Measurements from ENCODE around the gene COG5.

DNA sequence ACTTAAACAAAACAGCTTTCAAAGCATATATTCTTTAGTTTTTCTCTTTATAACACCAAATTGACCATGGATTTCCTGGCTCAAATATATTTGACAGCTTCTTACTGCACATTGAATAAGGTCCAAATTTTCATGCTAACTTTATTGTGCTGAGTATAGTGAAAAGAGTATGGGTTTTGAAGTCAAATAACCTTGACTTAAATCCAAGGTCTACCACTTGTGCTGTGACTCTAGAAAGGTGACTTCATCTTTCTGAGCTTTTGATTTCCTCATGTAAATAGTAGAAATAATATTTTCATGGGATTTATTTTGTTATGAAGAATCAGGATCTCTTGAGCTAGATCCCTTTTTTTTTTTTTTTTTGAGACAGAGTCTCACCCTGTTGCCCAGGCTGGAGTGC, 233.2 kb downstream of the COG5 start:
- TF ChIP-seq, protein P1, sequence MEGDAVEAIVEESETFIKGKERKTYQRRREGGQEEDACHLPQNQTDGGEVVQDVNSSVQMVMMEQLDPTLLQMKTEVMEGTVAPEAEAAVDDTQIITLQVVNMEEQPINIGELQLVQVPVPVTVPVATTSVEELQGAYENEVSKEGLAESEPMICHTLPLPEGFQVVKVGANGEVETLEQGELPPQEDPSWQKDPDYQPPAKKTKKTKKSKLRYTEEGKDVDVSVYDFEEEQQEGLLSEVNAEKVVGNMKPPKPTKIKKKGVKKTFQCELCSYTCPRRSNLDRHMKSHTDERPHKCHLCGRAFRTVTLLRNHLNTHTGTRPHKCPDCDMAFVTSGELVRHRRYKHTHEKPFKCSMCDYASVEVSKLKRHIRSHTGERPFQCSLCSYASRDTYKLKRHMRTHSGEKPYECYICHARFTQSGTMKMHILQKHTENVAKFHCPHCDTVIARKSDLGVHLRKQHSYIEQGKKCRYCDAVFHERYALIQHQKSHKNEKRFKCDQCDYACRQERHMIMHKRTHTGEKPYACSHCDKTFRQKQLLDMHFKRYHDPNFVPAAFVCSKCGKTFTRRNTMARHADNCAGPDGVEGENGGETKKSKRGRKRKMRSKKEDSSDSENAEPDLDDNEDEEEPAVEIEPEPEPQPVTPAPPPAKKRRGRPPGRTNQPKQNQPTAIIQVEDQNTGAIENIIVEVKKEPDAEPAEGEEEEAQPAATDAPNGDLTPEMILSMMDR (conservative IDR thresholded peaks at IDR 0.05; ENCODE audit: low read depth in 2 of 2), result no peak
- no peak for TF ChIP-seq ZNF114 (CRISPR knock-in tag; IDR thresholded peaks at IDR 0.05)
- no peak for TF ChIP-seq POLR2AphosphoS5 (IDR thresholded peaks at IDR 0.05; ENCODE audit: low read depth)
- no peak for TF ChIP-seq ZNF462 (CRISPR knock-in tag; IDR thresholded peaks at IDR 0.05)
- TF ChIP-seq EZH2 (IDR thresholded peaks at IDR 0.05; ENCODE audit: low read depth, unreplicated experiment), result no peak
- TF ChIP-seq JUNB (IDR thresholded peaks at IDR 0.05; ENCODE audit: unreplicated experiment), result no peak
- no peak for TF ChIP-seq REST (IDR thresholded peaks at IDR 0.05; ENCODE audit: unreplicated experiment)
- TF ChIP-seq CREB1 (CRISPR knock-in tag; IDR thresholded peaks at IDR 0.05; ENCODE audit: low read depth), result no peak
- no peak for TF ChIP-seq EZH2phosphoT487 (IDR thresholded peaks at IDR 0.05; ENCODE audit: unreplicated experiment)
- TF ChIP-seq NANOG (IDR thresholded peaks at IDR 0.05; ENCODE audit: borderline replicate concordance), result no peak
- TF ChIP-seq, protein P2, sequence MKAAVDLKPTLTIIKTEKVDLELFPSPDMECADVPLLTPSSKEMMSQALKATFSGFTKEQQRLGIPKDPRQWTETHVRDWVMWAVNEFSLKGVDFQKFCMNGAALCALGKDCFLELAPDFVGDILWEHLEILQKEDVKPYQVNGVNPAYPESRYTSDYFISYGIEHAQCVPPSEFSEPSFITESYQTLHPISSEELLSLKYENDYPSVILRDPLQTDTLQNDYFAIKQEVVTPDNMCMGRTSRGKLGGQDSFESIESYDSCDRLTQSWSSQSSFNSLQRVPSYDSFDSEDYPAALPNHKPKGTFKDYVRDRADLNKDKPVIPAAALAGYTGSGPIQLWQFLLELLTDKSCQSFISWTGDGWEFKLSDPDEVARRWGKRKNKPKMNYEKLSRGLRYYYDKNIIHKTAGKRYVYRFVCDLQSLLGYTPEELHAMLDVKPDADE (IDR thresholded peaks at IDR 0.05), result no peak
- TF ChIP-seq STAT1 (IDR thresholded peaks at IDR 0.05; ENCODE audit: unreplicated experiment), result no peak
